H1 (cell line): ENCODE results near the gene CMTM1. TPM values are rescaled to one million over a fixed set of nuclear protein-coding genes. Genes with fewer than 3 reads are reported as not detected.
A peak's percentile ranks its signal among the peaks of the same experiment; 100 is the strongest.

ENCODE experiments used
- CTCF ChIA-PET: fragments of 300-600 bp; sonication (Branson Sonifier 250); formaldehyde crosslinking; loops from one replicate; lab custom pipeline; 2021; ENCODE audit not compliant: partially characterized antibody; lab: Charles Lee
- POLR2A ChIA-PET: fragments of 300-600 bp; sonication (Branson Sonifier 250); formaldehyde crosslinking; loops from one replicate; lab custom pipeline; 2021; ENCODE audit warnings: inconsistent platforms; ENCODE audit not compliant: partially characterized antibody; lab: Charles Lee
- DNase-seq, 2 experiments: peaks; one replicate each; pipeline versions ENCODE4 v3.0.0 to v3.0.0-alpha.2; 2010 to 2022; ENCODE audit warnings: low spot score in 2 of 2, low read depth in 1 of 2, mixed read lengths in 1 of 2
- FAIRE-seq: peaks from 2 replicates; lab custom pipeline; 2011; peaks lifted over from hg19 to GRCh38; lab: Jason Lieb, UNC
- H2AFZ ChIP-seq: 2 replicates; pipeline ENCODE4 v1.8.1; 2012; ENCODE audit warnings: low read length, inconsistent platforms
- H2AK5ac ChIP-seq: 2 replicates; pipeline ENCODE4 v1.6.1; 2013; ENCODE audit warnings: low read depth, low read length
- H2BK120ac ChIP-seq: replicated peaks from 2 replicates; pipeline ENCODE3; 2013; ENCODE audit warnings: low read depth, low read length, inconsistent platforms
- H2BK12ac ChIP-seq: 2 replicates; pipeline ENCODE4 v1.6.1; 2013; ENCODE audit warnings: low read depth, low read length
- H2BK15ac ChIP-seq: 2 replicates; pipeline ENCODE4 v1.6.1; 2013; ENCODE audit warnings: low read length
- H2BK20ac ChIP-seq: 2 replicates; pipeline ENCODE4 v1.6.1; 2013; ENCODE audit warnings: low read length
- H2BK5ac ChIP-seq: 2 replicates; pipeline ENCODE4 v1.6.1; 2013; ENCODE audit warnings: low read depth, low read length
- H3K14ac ChIP-seq: 2 replicates; pipeline ENCODE4 v1.6.1; 2013; ENCODE audit warnings: inconsistent platforms; ENCODE audit not compliant: insufficient read length
- H3K18ac ChIP-seq: 2 replicates; pipeline ENCODE4 v1.6.1; 2013; ENCODE audit warnings: low read length; ENCODE audit errors: extremely low read depth
- H3K23ac ChIP-seq: 2 replicates; pipeline ENCODE4 v1.6.1; 2013; ENCODE audit warnings: inconsistent platforms; ENCODE audit not compliant: insufficient read length
- H3K23me2 ChIP-seq: 2 replicates; pipeline ENCODE4 v1.6.1; 2013; ENCODE audit warnings: low read depth, low read length
- H3K27ac ChIP-seq: 2 replicates; pipeline ENCODE4 v1.6.1; 2011; ENCODE audit warnings: low read depth, low read length, inconsistent platforms
- H3K27me3 ChIP-seq, 4 experiments: replicated peaks in 1 of 4; 1 replicate in 1 of 4; 2 replicates in 3 of 4; pipeline versions ENCODE4 v1.6.1 to v1.8.1; 2011 to 2013; ENCODE audit warnings: low read length in 3 of 4, mild to moderate bottlenecking in 3 of 4, inconsistent platforms in 2 of 4, mixed read lengths in 2 of 4, moderate library complexity in 1 of 4; ENCODE audit not compliant: control insufficient read depth in 3 of 4, insufficient read depth in 3 of 4; ENCODE audit errors: extremely low read depth in 1 of 4
- H3K36me3 ChIP-seq, 4 experiments: 2 replicates each; pipeline versions ENCODE4 v1.6.1 to v1.8.1; 2011 to 2013; ENCODE audit warnings: mild to moderate bottlenecking in 4 of 4, low read length in 3 of 4, moderate library complexity in 2 of 4, control low read depth in 1 of 4, inconsistent platforms in 1 of 4; ENCODE audit not compliant: insufficient read depth in 4 of 4, control insufficient read depth in 2 of 4
- H3K4ac ChIP-seq: replicated peaks from 2 replicates; pipeline ENCODE3; 2013; ENCODE audit warnings: low read length, low read depth, mixed read lengths, inconsistent platforms; ENCODE audit not compliant: insufficient read length
- H3K4me1 ChIP-seq, 4 experiments: replicated peaks in 1 of 4; 1 replicate in 1 of 4; 2 replicates in 3 of 4; pipeline versions ENCODE4 v1.6.1 to v1.8.1; 2011 to 2013; ENCODE audit warnings: low read length in 3 of 4, inconsistent platforms in 2 of 4, mixed read lengths in 1 of 4; ENCODE audit not compliant: insufficient read depth in 4 of 4, control insufficient read depth in 3 of 4
- H3K4me2 ChIP-seq, 2 experiments: 2 replicates each; pipeline versions ENCODE4 v1.6.1 to v1.8.1; 2011 to 2013; ENCODE audit warnings: low read depth in 2 of 2, low read length in 2 of 2, control low read depth in 1 of 2, inconsistent platforms in 1 of 2, mild to moderate bottlenecking in 1 of 2; ENCODE audit not compliant: insufficient read depth in 1 of 2
- H3K4me3 ChIP-seq, 4 experiments: fragments of 200-600, 300-600 bp in 1 of 4; sonication (generic), shearing (Covaris generic), sonication (Bioruptor Twin) in 1 of 4; 2 replicates each; pipeline versions ENCODE4 v1.5.1 to v1.8.1; 2011 to 2016; ENCODE audit warnings: low read length in 4 of 4, low read depth in 3 of 4, control low read depth in 2 of 4, inconsistent platforms in 2 of 4, mild to moderate bottlenecking in 2 of 4, mixed read lengths in 1 of 4, moderate library complexity in 1 of 4; ENCODE audit not compliant: insufficient read depth in 2 of 4; ENCODE audit errors: extremely low read depth in 1 of 4
- H3K56ac ChIP-seq: replicated peaks from 2 replicates; pipeline ENCODE3; 2013; ENCODE audit warnings: low read depth, mild to moderate bottlenecking, mixed read lengths, low read length, inconsistent platforms; ENCODE audit not compliant: insufficient read length
- H3K79me1 ChIP-seq: 2 replicates; pipeline ENCODE4 v1.6.1; 2013; ENCODE audit warnings: low read depth, low read length, control low read depth
- H3K79me2 ChIP-seq, 2 experiments: 2 replicates each; pipeline versions ENCODE4 v1.6.1 to v1.8.1; 2012 to 2013; ENCODE audit warnings: low read length in 2 of 2, mild to moderate bottlenecking in 2 of 2, inconsistent platforms in 1 of 2; ENCODE audit not compliant: insufficient read depth in 2 of 2, control insufficient read depth in 1 of 2
- H3K9ac ChIP-seq, 4 experiments: replicated peaks in 1 of 4; 1 replicate in 1 of 4; 2 replicates in 3 of 4; pipeline versions ENCODE4 v1.6.1 to v1.8.1; 2011 to 2013; ENCODE audit warnings: low read depth in 3 of 4, low read length in 3 of 4, control low read depth in 2 of 4, mild to moderate bottlenecking in 2 of 4, moderate library complexity in 2 of 4, inconsistent platforms in 1 of 4; ENCODE audit errors: extremely low read depth in 1 of 4
- H3K9me3 ChIP-seq, 2 experiments: 2 replicates each; pipeline versions ENCODE4 v1.6.1 to v1.8.1; 2012 to 2013; ENCODE audit warnings: mild to moderate bottlenecking in 2 of 2, moderate library complexity in 2 of 2, control low read depth in 1 of 2, inconsistent platforms in 1 of 2, low read depth in 1 of 2, low read length in 1 of 2, mixed read lengths in 1 of 2; ENCODE audit not compliant: insufficient read depth in 2 of 2
- H4K20me1 ChIP-seq, 2 experiments: replicated peaks in 1 of 2; 2 replicates each; pipeline versions ENCODE3 to v1.8.1; 2011 to 2013; ENCODE audit warnings: inconsistent platforms in 2 of 2, low read length in 2 of 2, mild to moderate bottlenecking in 1 of 2; ENCODE audit not compliant: insufficient read depth in 2 of 2, control insufficient read depth in 1 of 2
- H4K5ac ChIP-seq: 2 replicates; pipeline ENCODE4 v1.6.1; 2013; ENCODE audit warnings: low read length, low read depth, mixed read lengths, inconsistent platforms; ENCODE audit not compliant: insufficient read length
- H4K8ac ChIP-seq: 2 replicates; pipeline ENCODE4 v1.8.0; 2013; ENCODE audit warnings: mild to moderate bottlenecking, moderate library complexity, low read length, inconsistent platforms; ENCODE audit not compliant: insufficient read depth; ENCODE audit errors: extremely low read depth
- H4K91ac ChIP-seq: replicated peaks from 2 replicates; pipeline ENCODE3; 2013; ENCODE audit warnings: low read length, mixed read lengths, inconsistent platforms; ENCODE audit not compliant: insufficient read length
- BCL11A ChIP-seq, 2 experiments: IDR thresholded peaks; one replicate each; pipeline ENCODE4 v1.6.1; 2011; ENCODE audit warnings: low read depth in 2 of 2, low read length in 2 of 2, mild to moderate bottlenecking in 2 of 2
- CHD2 ChIP-seq: IDR thresholded peaks from 2 replicates; pipeline ENCODE4 v1.6.1; 2012; ENCODE audit warnings: low read length, improper control_type of control experiment
- NRF1 ChIP-seq: IDR thresholded peaks from 2 replicates; pipeline ENCODE4 v1.6.1; 2011; ENCODE audit warnings: mild to moderate bottlenecking, low read depth, low read length, improper control_type of control experiment
- TAF1 ChIP-seq: IDR thresholded peaks from 2 replicates; pipeline ENCODE4 v1.6.1; 2011; ENCODE audit warnings: mild to moderate bottlenecking, low read depth, low read length
- TAF7 ChIP-seq: optimal IDR thresholded peaks from 2 replicates; pipeline ENCODE3; 2011; ENCODE audit warnings: low read depth, mild to moderate bottlenecking, inconsistent platforms, low read length, moderate library complexity, borderline replicate concordance
- TCF12 ChIP-seq: IDR thresholded peaks from 2 replicates; pipeline ENCODE4 v1.6.1; 2011; ENCODE audit warnings: low read depth, mild to moderate bottlenecking, low read length
- WGBS, 2 experiments: shearing (Covaris generic) in 1 of 2; methylation state at CpG; one replicate each; pipeline versions ENCODE4 v1.1.6 to v1.1.7; 2013 to 2015; ENCODE audit warnings: low lambda C conversion rate in 2 of 2, mixed read lengths in 2 of 2, inconsistent platforms in 1 of 2, low coverage in 1 of 2, missing lambda C conversion rate in 1 of 2; ENCODE audit not compliant: insufficient replicate concordance in 2 of 2, insufficient coverage in 1 of 2, insufficient read length in 1 of 2; ENCODE audit errors: extremely low coverage in 1 of 2, missing lambda C conversion rate in 1 of 2; 5-methylcytosine and 5-hydroxymethylcytosine counted together
- polyA plus RNA-seq, 7 experiments: library from polyadenylated mRNA; depleted of rRNA in 3 of 7; stranded (reverse) in 5 of 7; unstranded in 2 of 7; fragments of >200 nt in 5 of 7; fragments of 200-250 nt in 2 of 7; gene quantifications; 1 replicate in 5 of 7; 2 replicates in 1 of 7; 4 replicates in 1 of 7; pipeline versions ENCODE4 v1.2.1 to v1.2.3, GENCODE V29; 2011 to 2013; ENCODE audit warnings: missing spikeins in 2 of 7, mixed read lengths in 2 of 7
- total RNA-seq: library from RNA; stranded (reverse); fragmentation: NEBNext Ultra II Directional; extraction: Animal tissue kit (Norgen Biotek cat#: 25700); gene quantifications from 2 replicates; pipeline ENCODE4 v1.2.1, GENCODE V29; 2021

CMTM1 gene
- total and polyA plus RNA-seq, 2 of the 8 experiments (the other 6 are each of a cell fraction or from before 2014, with no cell fraction given), result 1.2 to 2.0 TPM

- Histone ChIP-seq H4K5ac (no peak overlapping the region), H3K56ac (no peak overlapping the region), H3K18ac (no peak overlapping the region), H3K4me2 (0 out of 4 replicates have a peak overlapping the region, but pooled peaks of 1 of the 2 experiments have one; percentile 23), H3K79me1 (no peaks in the 10 kb centered on the region), H2BK20ac (no peak overlapping the region), H3K23ac (no peak overlapping the region), H3K9ac (no peak overlapping the region), H3K36me3 (no peaks in the 10 kb centered on the region), H3K27ac (no peak overlapping the region), H3K4me3 (no peak overlapping the region), H4K20me1 (no peaks in the 10 kb centered on the region), H3K14ac (no peak overlapping the region), H2BK12ac (no peak overlapping the region), H2AK5ac (no peak overlapping the region), H4K91ac (no peak overlapping the region), H3K79me2 (no peaks in the 10 kb centered on the region), H2BK120ac (no peak overlapping the region), H2AFZ (no peak overlapping the region), H3K9me3 (no peaks in the 10 kb centered on the region), H3K27me3 (peaks cover 19 to 30% (median 27%) of the 10 kb centered on the region in 4 experiments), H2BK15ac (no peak overlapping the region), H3K4ac (no peak overlapping the region), H4K8ac (no peak overlapping the region), H2BK5ac (no peak overlapping the region), H3K23me2 (peaks cover 4% of the 10 kb centered on the region), H3K4me1 (peaks cover 0 to 11% (median 10%) of the 10 kb centered on the region in 4 experiments)
- FAIRE-seq (no peak), DNase-seq (no peak)
- TF ChIP-seq TAF7 (no peak), TCF12 (no peak), TAF1 (no peak), CHD2 (no peak), NRF1 (no peak), BCL11A (IDR thresholded peaks at IDR 0.05; ENCODE audit: low read depth in 2 of 2, low read length in 2 of 2) (no peak)
- WGBS, 2 experiments, result 84% methylated on average over 3 of the region's 3 CpGs; no CpG with 5 or more reads in 1 of the 2 experiments
- POLR2A ChIA-PET, result interaction anchor here (0.9 kb wide), 1 partner anchor 17 kb away, joined by 4 read pairs; no protein-coding TSS in a partner anchor
- CTCF ChIA-PET, result interaction anchor here (0.7 to 4.7 kb wide), 12 partner anchors 8 to 239 kb away, joined by 3 to 30 read pairs (median 4); no protein-coding TSS in a partner anchor
Observed at GRCh38 chr16:66581246-66581952, 15.2 kb downstream of the CMTM1 start.
